HG02678 (cell line): ENCODE data around the gene NPIPB2.
"Not testable (repeated sequence)": the region's sequence is repeated elsewhere in the genome, so short reads cannot be mapped to it uniquely, and the experiment has no call there.

Experiments used
- ATAC-seq: cut with Tn5 transposase; IDR thresholded peaks from one replicate; pipeline ENCODE4 v1.9.1; 2021; ENCODE audit warnings: mild to moderate bottlenecking, moderate library complexity; ENCODE audit not compliant: unreplicated experiment

The NPIPB2 gene

GRCh38 chr16:11941945-11942344 is at the start of gene NPIPB2:
Gene NPIPB2, minus strand, starts transcription at chr16:11942045. Its CDS starts 0 bp downstream, at chr16:11942045.
- ATAC-seq: not testable (repeated sequence)

- no peak for ATAC-seq
Observed at GRCh38 chr16:11990702-11991390, 49.0 kb upstream of the NPIPB2 start.

- no peak for ATAC-seq
Observed at GRCh38 chr16:11988258-11988978, 46.6 kb upstream of the NPIPB2 start.

- no peak for ATAC-seq
Observed at GRCh38 chr16:11986521-11987057, 44.7 kb upstream of the NPIPB2 start.

GRCh38 chr16:11985250-11985649 is 43.4 kb upstream of the NPIPB2 start:
- ATAC-seq: no peak

GRCh38 chr16:11980136-11980844 is 38.4 kb upstream of the NPIPB2 start:
- peak; percentile 46 for ATAC-seq

GRCh38 chr16:11979013-11979672 is 37.3 kb upstream of the NPIPB2 start:
- ATAC-seq: no peak

- no peak for ATAC-seq
Observed at GRCh38 chr16:11978080-11978479, 36.2 kb upstream of the NPIPB2 start.

GRCh38 chr16:11977376-11978041 is 35.7 kb upstream of the NPIPB2 start:
- ATAC-seq: no peak

GRCh38 chr16:11976850-11977375 is 35.1 kb upstream of the NPIPB2 start:
- ATAC-seq: no peak

GRCh38 chr16:11973070-11973469 is 31.2 kb upstream of the NPIPB2 start:
- no peak for ATAC-seq

GRCh38 chr16:11972128-11972527 is 30.3 kb upstream of the NPIPB2 start:
- no peak for ATAC-seq

GRCh38 chr16:11970292-11970691 is 28.4 kb upstream of the NPIPB2 start:
- not testable (repeated sequence) for ATAC-seq

- ATAC-seq: no peak
Observed at GRCh38 chr16:11968577-11968976, 26.7 kb upstream of the NPIPB2 start.

GRCh38 chr16:11967195-11967911 is 25.5 kb upstream of the NPIPB2 start:
- no peak for ATAC-seq

- peak; percentile 31 for ATAC-seq
Observed at GRCh38 chr16:11966173-11966572, 24.3 kb upstream of the NPIPB2 start.

- ATAC-seq: peak; percentile 77
Observed at GRCh38 chr16:11964761-11965551, 23.1 kb upstream of the NPIPB2 start, which contains the start of gene TNFRSF17. Gene TNFRSF17, plus strand, starts transcription at chr16:11965210. Its CDS starts 115 bp downstream, at chr16:11965325.

GRCh38 chr16:11963706-11964105 is 21.9 kb upstream of the NPIPB2 start:
- ATAC-seq: no peak

- not testable (repeated sequence) for ATAC-seq
Observed at GRCh38 chr16:11962978-11963377, 21.1 kb upstream of the NPIPB2 start.
